Subcutaneous abdominal adipose tissue (tissue), 5 donors: Measurements from ENCODE around the gene ATP1B1.
"Not testable (repeated sequence)": the region's sequence is repeated elsewhere in the genome, so short reads cannot be mapped to it uniquely, and the experiment has no call there.

ENCODE experiments used
- H3K27ac ChIP-seq: one replicate; pipeline ENCODE4 v1.7.0; 2013; ENCODE audit warnings: low read depth, mild to moderate bottlenecking, inconsistent platforms, low read length, moderate library complexity
- H3K27me3 ChIP-seq, 5 donors: one replicate each; pipeline ENCODE4 v1.7.0; 2013; ENCODE audit warnings: low read length in 5 of 5, inconsistent platforms in 1 of 5; ENCODE audit not compliant: control insufficient read depth in 5 of 5, insufficient read depth in 4 of 5
- H3K36me3 ChIP-seq, 5 donors: one replicate each; pipeline ENCODE4 v1.7.0; 2013; ENCODE audit warnings: low read length in 5 of 5; ENCODE audit not compliant: control insufficient read depth in 5 of 5, insufficient read depth in 5 of 5
- H3K4me1 ChIP-seq, 5 donors: one replicate each; pipeline ENCODE4 v1.7.0; 2013; ENCODE audit warnings: low read length in 5 of 5, mild to moderate bottlenecking in 3 of 5, moderate library complexity in 1 of 5; ENCODE audit not compliant: control insufficient read depth in 5 of 5, insufficient read depth in 5 of 5
- H3K4me3 ChIP-seq, 5 donors: one replicate each; pipeline ENCODE4 v1.7.0; 2013; ENCODE audit warnings: low read length in 5 of 5, low read depth in 1 of 5
- H3K9ac ChIP-seq, 5 donors: one replicate each; pipeline ENCODE4 v1.7.0; 2013; ENCODE audit warnings: low read length in 5 of 5, mild to moderate bottlenecking in 4 of 5, moderate library complexity in 3 of 5
- H3K9me3 ChIP-seq, 5 donors: one replicate each; pipeline ENCODE4 v1.7.0; 2013; ENCODE audit warnings: low read length in 5 of 5; ENCODE audit not compliant: control insufficient read depth in 5 of 5
- donor health status: healthy.
- donor health status: healthy.
- donor health status: healthy.
- donor health status: healthy.
- donor health status: healthy.

ATP1B1 gene

DNA sequence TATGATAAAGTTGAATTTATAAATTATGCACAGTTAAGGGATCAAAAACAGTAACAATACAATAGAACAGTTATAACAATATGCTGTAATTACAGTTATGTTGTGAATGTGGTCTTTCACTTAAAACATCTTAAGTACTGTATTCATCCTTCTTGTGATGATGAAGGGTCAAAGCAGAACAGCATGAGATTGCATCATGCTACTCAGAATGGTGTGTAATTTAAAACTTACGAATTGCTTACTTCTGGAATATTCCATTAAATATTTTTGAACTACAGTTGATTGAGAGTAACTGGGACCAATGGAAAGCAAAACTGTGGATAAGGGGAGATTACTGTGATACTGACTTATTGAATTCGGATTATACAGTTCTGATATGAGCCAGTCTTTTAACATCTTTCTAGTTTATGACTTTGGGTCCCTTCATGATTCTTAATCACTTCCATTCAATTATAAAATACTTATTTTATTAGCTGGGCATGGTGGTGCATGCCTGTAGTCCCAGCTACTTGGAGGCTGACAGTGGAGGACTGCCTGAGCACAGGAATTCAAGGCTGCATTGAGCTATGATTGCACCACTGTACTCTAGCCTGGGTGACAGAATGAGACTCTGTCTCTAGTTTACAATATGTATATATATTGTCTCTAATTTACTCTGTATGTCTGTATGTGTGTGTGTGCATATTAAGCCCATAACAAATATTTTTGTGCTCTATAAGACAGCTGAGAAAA lies 43.2 kb downstream of the ATP1B1 start:
- Histone ChIP-seq H3K4me3 (no peak overlapping the region), H3K36me3 (no peaks in the 10 kb centered on the region), H3K9me3 (no peaks in the 10 kb centered on the region), H3K27me3 (no peaks in the 10 kb centered on the region), H3K4me1 (no peaks in the 10 kb centered on the region), H3K27ac (no peak overlapping the region), H3K9ac (no peak overlapping the region)

DNA sequence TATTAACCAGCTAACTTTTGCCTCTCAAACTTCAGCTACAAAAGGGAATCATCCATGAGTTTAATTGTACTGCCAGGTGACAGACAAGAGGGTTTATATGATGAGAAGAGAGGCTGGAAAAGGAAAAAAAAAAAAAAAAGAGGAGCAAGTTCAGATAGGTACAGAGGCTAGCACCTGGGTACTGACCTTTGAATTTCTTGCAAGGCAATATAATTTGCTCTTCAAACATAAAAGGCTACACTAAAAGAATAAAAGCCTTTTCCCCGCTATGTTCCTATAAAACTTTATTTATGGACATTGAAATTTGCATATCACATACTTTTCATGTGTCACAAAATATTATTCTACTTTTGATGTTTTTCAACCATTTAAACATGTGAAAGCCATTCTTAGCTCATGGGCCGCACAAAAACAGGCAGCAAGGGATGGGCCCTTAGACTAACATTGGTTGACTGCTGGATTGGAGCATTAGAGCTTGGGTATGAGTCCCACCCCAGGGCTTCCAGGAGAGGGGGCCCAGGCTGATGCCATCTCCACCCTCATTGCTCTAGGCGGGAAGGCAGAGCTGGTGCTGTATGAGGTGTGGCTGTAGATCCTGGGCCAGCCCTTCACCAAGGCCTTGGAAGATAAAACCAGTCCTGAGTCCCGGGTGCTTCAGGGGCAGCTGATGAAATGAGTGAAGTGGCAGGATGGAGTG lies 44.3 kb downstream of the ATP1B1 start:
- H3K4me3 ChIP-seq: no peak overlapping the region
- H3K9me3 ChIP-seq: no peaks in the 10 kb centered on the region
- H3K36me3 ChIP-seq: no peaks in the 10 kb centered on the region
- no peak overlapping the region for H3K9ac ChIP-seq
- H3K27me3 ChIP-seq: no peaks in the 10 kb centered on the region
- H3K27ac ChIP-seq: no peak overlapping the region
- no peaks in the 10 kb centered on the region for H3K4me1 ChIP-seq

DNA sequence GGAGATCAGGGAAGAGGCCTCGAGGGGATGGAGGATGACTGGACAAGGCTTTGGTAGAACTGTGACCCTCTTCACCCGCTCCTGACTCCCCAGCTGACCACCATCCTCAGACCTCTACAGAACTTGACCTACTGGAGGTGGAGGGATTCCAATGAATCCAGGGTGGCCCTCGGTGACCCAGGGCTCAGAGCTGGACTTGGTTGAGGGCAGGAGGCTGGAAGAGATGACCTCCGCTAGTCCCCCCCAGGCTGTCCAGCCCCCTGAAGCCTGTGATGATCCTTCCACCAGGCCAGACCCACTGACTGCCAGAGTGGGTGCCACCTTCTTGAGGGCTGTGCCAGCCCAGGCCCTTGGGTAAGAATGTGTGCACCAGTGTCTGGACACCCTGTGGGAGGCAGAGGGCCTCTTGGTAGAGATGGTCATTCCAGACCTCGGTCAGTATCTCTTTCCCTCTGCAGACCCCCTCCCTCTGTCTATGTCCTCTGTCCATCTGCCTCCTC lies 44.9 kb downstream of the ATP1B1 start:
- Histone ChIP-seq H3K27me3 (no peaks in the 10 kb centered on the region), H3K27ac (no peak overlapping the region), H3K9ac (no peak overlapping the region), H3K4me1 (no peaks in the 10 kb centered on the region), H3K4me3 (no peak overlapping the region), H3K36me3 (no peaks in the 10 kb centered on the region), H3K9me3 (no peaks in the 10 kb centered on the region)

DNA sequence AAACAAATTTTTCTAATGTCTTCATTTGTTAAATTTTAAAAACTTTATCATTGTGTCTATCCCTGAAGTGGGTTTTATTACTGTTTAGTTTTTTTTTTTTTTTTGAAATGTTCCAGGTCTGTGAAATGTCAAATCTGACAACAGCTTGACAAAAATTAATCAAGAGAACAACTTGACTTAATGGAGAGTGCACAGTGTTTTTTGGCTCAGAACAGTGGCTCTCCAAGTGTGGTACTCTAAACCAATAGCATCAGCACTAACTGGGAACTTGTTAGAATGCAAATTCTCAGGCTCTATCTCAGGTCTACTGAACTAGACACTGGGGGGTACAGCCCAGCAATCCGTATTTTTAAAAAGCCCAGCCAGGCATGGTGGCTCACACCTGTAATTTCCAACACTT lies 49.2 kb downstream of the ATP1B1 start:
- Histone ChIP-seq H3K4me1 (no peaks in the 10 kb centered on the region), H3K9me3 (no peaks in the 10 kb centered on the region), H3K4me3 (no peak overlapping the region), H3K27ac (no peak overlapping the region), H3K9ac (no peak overlapping the region), H3K36me3 (no peaks in the 10 kb centered on the region), H3K27me3 (no peaks in the 10 kb centered on the region)

DNA sequence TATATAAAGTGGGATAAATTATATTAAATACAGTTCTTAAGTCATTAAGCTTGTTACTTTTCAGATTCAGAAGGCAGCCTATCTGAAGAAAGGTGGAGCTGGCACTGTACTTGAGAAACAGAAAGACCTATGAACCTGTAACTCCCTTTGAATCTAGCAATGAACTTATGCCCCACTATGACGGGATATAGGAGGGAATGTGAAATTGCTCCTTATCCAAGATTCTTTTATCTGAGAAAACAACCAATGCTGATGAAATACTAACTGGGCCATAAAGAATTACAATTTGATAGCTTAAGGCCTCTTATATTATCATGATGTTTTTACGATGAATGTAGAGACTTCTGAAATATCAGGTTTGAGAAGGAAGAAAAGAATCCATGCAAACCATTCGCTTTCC lies 50.1 kb downstream of the ATP1B1 start:
- H3K4me1 ChIP-seq: no peaks in the 10 kb centered on the region
- no peak overlapping the region for H3K9ac ChIP-seq
- H3K27me3 ChIP-seq: no peaks in the 10 kb centered on the region
- no peaks in the 10 kb centered on the region for H3K9me3 ChIP-seq
- H3K36me3 ChIP-seq: no peaks in the 10 kb centered on the region
- H3K4me3 ChIP-seq: no peak overlapping the region
- no peak overlapping the region for H3K27ac ChIP-seq

DNA sequence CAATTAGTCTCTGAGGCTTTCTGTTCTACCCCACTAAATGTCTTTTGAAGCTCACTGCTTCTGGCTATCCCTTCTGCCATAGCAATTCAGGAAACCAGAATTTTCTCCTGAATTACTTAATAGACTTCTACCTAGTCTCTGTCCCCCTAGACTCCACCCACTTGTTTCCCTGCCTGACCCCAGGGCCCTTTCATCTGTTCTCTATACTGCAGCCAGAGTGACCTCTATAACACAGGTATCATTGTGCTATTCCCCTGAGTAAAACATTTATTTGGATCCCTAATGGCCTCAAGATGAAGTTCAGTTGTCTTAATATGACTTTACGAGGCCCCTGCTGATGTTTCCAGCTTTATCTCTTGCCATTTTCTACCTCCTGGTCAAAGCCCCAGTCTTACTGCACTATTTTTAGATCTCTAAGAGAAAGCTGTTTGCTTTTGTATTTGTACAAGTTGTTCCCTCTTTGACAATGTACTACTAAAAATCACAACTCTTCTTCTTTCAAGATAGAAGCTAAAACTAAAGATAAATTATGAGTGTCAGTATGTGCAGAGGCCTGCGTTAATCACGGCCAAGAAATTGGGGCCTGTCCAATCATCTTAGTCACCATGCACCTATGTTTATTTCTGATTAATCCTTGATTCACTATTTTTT lies 54.5 kb downstream of the ATP1B1 start:
- H3K27ac ChIP-seq: no peak overlapping the region
- H3K9ac ChIP-seq: no peak overlapping the region

DNA sequence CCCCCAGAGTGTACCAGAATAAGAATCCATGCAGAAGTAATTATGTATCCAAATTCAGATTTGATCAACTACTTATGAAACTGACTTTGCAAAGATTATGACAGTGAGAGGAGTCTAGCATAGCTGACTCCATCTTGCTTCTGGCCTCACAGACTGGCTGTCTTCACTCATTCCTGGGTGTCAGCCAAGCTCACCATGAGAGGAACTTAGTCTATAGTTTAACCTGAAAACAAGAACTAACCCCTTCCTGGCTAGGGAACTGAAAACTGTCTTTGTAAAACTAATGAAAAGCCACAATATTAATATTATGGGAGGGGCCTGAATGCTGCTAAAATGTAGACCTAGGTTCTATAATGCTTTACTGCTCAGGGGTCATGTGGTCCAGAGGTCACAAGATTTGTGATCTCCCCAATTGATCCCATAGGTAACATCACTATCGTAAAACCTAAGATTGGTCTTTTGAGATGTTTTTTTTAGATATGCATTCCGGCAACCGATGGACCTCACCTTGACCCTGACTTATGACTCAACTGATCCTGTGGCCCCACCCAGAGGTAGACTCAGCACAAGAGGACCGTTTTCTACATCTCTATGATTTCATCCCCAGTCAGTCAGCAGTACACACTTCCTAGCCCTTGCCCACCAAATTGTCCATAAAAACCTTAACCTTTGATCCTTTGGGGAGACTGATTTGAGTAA lies 55.2 kb downstream of the ATP1B1 start:
- no peaks in the 10 kb centered on the region for H3K4me1 ChIP-seq
- H3K9ac ChIP-seq: no peak overlapping the region
- no peaks in the 10 kb centered on the region for H3K9me3 ChIP-seq
- no peak overlapping the region for H3K4me3 ChIP-seq
- no peaks in the 10 kb centered on the region for H3K36me3 ChIP-seq
- no peak overlapping the region for H3K27ac ChIP-seq
- H3K27me3 ChIP-seq: no peaks in the 10 kb centered on the region

More for the DNA sequence above, 54.5 kb downstream of the ATP1B1 start:
- no peaks in the 10 kb centered on the region for H3K36me3 ChIP-seq
- no peaks in the 10 kb centered on the region for H3K27me3 ChIP-seq
- no peaks in the 10 kb centered on the region for H3K9me3 ChIP-seq
- no peak overlapping the region for H3K4me3 ChIP-seq
- H3K4me1 ChIP-seq: no peaks in the 10 kb centered on the region

DNA sequence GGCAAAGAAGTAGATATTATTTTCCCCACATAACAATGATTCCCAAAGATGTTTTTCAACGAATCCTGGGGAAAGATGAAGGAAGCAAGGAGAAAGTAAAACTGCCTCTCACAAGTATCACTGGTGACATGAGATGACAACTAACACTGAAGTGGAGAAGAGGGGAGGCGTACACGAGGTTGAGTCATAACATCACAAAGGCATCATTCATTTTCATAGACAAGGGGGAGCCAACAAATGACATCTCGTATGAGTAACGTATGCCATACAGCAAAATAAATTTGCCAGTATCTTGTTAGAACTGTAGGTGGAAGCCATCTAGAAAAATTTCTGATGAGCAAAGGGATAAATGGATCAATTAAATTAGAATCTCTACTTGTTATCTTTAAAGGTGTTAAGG lies 56.6 kb downstream of the ATP1B1 start:
- no peaks in the 10 kb centered on the region for H3K9me3 ChIP-seq
- no peaks in the 10 kb centered on the region for H3K4me1 ChIP-seq
- no peaks in the 10 kb centered on the region for H3K27me3 ChIP-seq
- H3K9ac ChIP-seq: no peak overlapping the region
- no peak overlapping the region for H3K4me3 ChIP-seq
- no peak overlapping the region for H3K27ac ChIP-seq
- no peaks in the 10 kb centered on the region for H3K36me3 ChIP-seq

DNA sequence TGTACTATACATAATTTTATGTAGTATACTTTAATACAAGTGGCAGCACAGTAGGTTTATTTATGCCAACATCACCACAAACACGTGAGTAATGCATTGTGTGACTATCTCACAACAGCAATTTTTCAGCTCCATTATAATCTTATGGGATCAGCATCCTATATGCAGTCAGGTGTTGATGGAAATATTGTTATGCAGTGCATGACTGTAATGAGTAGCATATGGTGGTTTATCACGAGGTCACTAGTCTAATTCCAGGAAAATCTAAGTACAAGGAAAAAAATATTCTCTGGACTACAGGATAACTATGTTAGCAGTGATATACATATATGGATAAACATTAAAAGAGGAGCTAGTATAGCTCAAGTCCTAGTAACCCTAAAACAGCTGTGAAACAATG lies 69.0 kb downstream of the ATP1B1 start:
- Histone ChIP-seq H3K27me3 (no peaks in the 10 kb centered on the region), H3K27ac (no peak overlapping the region), H3K36me3 (no peaks in the 10 kb centered on the region), H3K4me3 (no peak overlapping the region), H3K9me3 (no peaks in the 10 kb centered on the region), H3K9ac (no peak overlapping the region), H3K4me1 (no peaks in the 10 kb centered on the region)

DNA sequence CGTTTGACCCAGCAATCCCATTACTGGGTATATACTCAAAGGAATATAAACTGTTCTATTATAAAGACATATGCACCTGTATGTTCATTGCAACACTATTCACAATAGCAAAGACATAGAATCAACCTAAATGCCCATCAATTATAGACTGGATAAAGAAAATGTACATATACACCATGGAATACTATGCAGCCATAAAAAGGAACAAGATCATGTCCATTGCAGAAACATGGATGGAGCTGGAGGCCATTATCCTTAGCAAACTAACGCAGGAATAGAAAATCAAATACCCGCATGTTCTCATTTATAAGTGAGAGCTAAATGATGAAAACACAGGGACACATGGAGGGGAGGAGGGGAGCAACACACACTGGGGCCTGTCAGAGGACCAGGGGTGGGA lies 72.9 kb downstream of the ATP1B1 start:
- not testable (repeated sequence) for H3K27ac ChIP-seq, H3K9me3 ChIP-seq

More for the DNA sequence above, 72.9 kb downstream of the ATP1B1 start:
- not testable (repeated sequence) for H3K4me3 ChIP-seq, H3K9ac ChIP-seq, H3K27me3 ChIP-seq, H3K4me1 ChIP-seq, H3K36me3 ChIP-seq
